ENCODE results near the gene CUX1. TPM values are rescaled to one million over a fixed set of nuclear protein-coding genes. Genes with fewer than 3 reads are reported as not detected.

Gene CUX1
- total and polyA plus RNA-seq, 2 of the 13 experiments (the other 11 are each of a cell fraction or from before 2014, with no cell fraction given), result 13.7 to 14.9 TPM

DNA sequence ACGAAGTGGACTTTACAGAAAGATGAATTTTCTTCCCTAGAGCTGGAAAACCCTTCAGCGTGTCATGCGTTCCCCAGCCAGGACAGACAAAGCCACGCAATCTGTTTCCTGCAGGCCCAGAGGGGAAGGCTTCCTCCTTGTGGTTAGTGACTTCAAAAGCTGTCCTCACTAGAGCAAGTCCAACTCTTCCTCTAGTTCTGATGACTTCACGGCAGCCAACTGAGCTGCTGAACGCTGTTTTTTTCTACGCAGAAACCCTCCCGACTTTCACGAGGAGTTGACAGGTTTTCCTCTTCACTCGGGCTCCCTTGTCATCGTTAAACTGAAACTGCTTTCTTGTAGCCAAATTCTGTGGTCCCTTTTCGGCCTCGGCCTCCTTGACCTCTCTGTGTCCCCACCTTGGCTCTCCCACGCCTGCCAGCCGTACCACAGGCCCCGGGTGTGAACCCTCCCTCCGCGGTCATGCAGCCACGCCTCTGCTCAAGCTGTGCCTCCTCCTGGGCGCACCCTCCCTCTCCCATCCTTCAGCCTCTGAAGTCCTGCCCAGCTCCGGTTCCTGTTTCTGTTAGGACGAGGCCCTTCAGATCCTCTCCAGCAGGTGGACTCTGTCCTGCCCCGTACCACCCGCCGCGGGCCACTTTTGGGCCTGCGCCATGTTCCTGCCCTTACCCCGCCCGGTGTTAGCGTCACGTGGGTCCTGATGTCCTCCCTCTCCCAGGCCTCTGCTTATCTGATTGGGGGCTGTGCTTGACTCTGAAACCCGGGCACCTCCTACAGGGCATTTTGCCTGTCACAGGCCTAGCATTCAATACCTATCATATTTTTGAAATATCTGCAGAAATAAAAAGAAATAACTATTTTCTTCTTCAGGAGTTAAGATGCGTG, 39.3 kb downstream of the CUX1 start (continued):
- TF ChIP-seq, protein P1, sequence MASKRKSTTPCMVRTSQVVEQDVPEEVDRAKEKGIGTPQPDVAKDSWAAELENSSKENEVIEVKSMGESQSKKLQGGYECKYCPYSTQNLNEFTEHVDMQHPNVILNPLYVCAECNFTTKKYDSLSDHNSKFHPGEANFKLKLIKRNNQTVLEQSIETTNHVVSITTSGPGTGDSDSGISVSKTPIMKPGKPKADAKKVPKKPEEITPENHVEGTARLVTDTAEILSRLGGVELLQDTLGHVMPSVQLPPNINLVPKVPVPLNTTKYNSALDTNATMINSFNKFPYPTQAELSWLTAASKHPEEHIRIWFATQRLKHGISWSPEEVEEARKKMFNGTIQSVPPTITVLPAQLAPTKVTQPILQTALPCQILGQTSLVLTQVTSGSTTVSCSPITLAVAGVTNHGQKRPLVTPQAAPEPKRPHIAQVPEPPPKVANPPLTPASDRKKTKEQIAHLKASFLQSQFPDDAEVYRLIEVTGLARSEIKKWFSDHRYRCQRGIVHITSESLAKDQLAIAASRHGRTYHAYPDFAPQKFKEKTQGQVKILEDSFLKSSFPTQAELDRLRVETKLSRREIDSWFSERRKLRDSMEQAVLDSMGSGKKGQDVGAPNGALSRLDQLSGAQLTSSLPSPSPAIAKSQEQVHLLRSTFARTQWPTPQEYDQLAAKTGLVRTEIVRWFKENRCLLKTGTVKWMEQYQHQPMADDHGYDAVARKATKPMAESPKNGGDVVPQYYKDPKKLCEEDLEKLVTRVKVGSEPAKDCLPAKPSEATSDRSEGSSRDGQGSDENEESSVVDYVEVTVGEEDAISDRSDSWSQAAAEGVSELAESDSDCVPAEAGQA (IDR thresholded peaks at IDR 0.05; ENCODE audit: low read depth), result peak; percentile 51; the same call in 1 of the 2 replicates
- TF ChIP-seq, protein P1 (CRISPR knock-in tag; IDR thresholded peaks at IDR 0.05; ENCODE audit: borderline replicate concordance), result no peak
- TF ChIP-seq MED1 (CRISPR knock-in tag; IDR thresholded peaks at IDR 0.05) (no peak; the same call in none of the 2 replicates), ZNF7 (CRISPR knock-in tag; IDR thresholded peaks at IDR 0.05) (no peak), CC2D1A (CRISPR knock-in tag; IDR thresholded peaks at IDR 0.05) (no peak), DMAP1 (CRISPR knock-in tag; IDR thresholded peaks at IDR 0.05) (peak; percentile 57), RNF2 (conservative IDR thresholded peaks at IDR 0.05; ENCODE audit: low read depth) (no peak), ZFP62 (CRISPR knock-in tag; IDR thresholded peaks at IDR 0.05) (no peak), SYNCRIP (IDR thresholded peaks at IDR 0.05; ENCODE audit: insufficient read depth, low read depth, low read length) (no peak), FOXK1 (CRISPR knock-in tag; IDR thresholded peaks at IDR 0.05; ENCODE audit: borderline replicate concordance, low read depth) (peak; percentile 43; the same call in 1 of the 2 replicates), ZNF468 (CRISPR knock-in tag; IDR thresholded peaks at IDR 0.05) (no peak), SRSF1 (optimal IDR thresholded peaks at IDR 0.05; ENCODE audit: low read depth, low read length) (no peak)
- TF ChIP-seq, protein P2, sequence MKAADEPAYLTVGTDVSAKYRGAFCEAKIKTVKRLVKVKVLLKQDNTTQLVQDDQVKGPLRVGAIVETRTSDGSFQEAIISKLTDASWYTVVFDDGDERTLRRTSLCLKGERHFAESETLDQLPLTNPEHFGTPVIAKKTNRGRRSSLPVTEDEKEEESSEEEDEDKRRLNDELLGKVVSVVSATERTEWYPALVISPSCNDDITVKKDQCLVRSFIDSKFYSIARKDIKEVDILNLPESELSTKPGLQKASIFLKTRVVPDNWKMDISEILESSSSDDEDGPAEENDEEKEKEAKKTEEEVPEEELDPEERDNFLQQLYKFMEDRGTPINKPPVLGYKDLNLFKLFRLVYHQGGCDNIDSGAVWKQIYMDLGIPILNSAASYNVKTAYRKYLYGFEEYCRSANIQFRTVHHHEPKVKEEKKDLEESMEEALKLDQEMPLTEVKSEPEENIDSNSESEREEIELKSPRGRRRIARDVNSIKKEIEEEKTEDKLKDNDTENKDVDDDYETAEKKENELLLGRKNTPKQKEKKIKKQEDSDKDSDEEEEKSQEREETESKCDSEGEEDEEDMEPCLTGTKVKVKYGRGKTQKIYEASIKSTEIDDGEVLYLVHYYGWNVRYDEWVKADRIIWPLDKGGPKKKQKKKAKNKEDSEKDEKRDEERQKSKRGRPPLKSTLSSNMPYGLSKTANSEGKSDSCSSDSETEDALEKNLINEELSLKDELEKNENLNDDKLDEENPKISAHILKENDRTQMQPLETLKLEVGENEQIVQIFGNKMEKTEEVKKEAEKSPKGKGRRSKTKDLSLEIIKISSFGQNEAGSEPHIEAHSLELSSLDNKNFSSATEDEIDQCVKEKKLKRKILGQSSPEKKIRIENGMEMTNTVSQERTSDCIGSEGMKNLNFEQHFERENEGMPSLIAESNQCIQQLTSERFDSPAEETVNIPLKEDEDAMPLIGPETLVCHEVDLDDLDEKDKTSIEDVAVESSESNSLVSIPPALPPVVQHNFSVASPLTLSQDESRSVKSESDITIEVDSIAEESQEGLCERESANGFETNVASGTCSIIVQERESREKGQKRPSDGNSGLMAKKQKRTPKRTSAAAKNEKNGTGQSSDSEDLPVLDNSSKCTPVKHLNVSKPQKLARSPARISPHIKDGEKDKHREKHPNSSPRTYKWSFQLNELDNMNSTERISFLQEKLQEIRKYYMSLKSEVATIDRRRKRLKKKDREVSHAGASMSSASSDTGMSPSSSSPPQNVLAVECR (CRISPR knock-in tag; IDR thresholded peaks at IDR 0.05; ENCODE audit: borderline replicate concordance), result peak; percentile 84; the same call in 1 of the 2 replicates
- TF ChIP-seq, protein P3, sequence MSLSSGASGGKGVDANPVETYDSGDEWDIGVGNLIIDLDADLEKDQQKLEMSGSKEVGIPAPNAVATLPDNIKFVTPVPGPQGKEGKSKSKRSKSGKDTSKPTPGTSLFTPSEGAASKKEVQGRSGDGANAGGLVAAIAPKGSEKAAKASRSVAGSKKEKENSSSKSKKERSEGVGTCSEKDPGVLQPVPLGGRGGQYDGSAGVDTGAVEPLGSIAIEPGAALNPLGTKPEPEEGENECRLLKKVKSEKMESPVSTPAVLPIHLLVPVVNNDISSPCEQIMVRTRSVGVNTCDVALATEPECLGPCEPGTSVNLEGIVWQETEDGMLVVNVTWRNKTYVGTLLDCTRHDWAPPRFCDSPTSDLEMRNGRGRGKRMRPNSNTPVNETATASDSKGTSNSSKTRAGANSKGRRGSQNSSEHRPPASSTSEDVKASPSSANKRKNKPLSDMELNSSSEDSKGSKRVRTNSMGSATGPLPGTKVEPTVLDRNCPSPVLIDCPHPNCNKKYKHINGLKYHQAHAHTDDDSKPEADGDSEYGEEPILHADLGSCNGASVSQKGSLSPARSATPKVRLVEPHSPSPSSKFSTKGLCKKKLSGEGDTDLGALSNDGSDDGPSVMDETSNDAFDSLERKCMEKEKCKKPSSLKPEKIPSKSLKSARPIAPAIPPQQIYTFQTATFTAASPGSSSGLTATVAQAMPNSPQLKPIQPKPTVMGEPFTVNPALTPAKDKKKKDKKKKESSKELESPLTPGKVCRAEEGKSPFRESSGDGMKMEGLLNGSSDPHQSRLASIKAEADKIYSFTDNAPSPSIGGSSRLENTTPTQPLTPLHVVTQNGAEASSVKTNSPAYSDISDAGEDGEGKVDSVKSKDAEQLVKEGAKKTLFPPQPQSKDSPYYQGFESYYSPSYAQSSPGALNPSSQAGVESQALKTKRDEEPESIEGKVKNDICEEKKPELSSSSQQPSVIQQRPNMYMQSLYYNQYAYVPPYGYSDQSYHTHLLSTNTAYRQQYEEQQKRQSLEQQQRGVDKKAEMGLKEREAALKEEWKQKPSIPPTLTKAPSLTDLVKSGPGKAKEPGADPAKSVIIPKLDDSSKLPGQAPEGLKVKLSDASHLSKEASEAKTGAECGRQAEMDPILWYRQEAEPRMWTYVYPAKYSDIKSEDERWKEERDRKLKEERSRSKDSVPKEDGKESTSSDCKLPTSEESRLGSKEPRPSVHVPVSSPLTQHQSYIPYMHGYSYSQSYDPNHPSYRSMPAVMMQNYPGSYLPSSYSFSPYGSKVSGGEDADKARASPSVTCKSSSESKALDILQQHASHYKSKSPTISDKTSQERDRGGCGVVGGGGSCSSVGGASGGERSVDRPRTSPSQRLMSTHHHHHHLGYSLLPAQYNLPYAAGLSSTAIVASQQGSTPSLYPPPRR (CRISPR knock-in tag; IDR thresholded peaks at IDR 0.05; ENCODE audit: borderline replicate concordance), result peak; percentile 14; the same call in 1 of the 2 replicates
